NCI-H128 (cell line): ENCODE data around the gene ELOVL3.
"Not testable (repeated sequence)": the region's sequence is repeated elsewhere in the genome, so short reads cannot be mapped to it uniquely, and the experiment has no call there.

Source experiments
- DNase-seq: peaks from one replicate; lab custom pipeline; 2025; ENCODE audit not compliant: unreplicated experiment; lab: John Stamatoyannopoulos, UW

The ELOVL3 gene

GRCh38 chr10:102225646-102226541 is at the start of gene ELOVL3:
TSS of gene ELOVL3 (plus strand) at chr10:102226299. CDS start at chr10:102226549, 250 bp downstream.
- peak; percentile 64 for DNase-seq

- no peak for DNase-seq
Measured at GRCh38 chr10:102184606-102185005, 41.5 kb upstream of the ELOVL3 start.

GRCh38 chr10:102185272-102185671 is 40.8 kb upstream of the ELOVL3 start:
- DNase-seq: no peak

GRCh38 chr10:102185811-102186527 is 40.1 kb upstream of the ELOVL3 start:
- no peak for DNase-seq

GRCh38 chr10:102188298-102188940 is 37.7 kb upstream of the ELOVL3 start:
- no peak for DNase-seq

GRCh38 chr10:102188941-102189898 is 36.9 kb upstream of the ELOVL3 start:
- not testable (repeated sequence) for DNase-seq

GRCh38 chr10:102191956-102192355 is 34.1 kb upstream of the ELOVL3 start:
- no peak for DNase-seq

GRCh38 chr10:102195296-102195870 is 30.7 kb upstream of the ELOVL3 start:
- no peak for DNase-seq

- no peak for DNase-seq
Measured at GRCh38 chr10:102196893-102197292, 29.2 kb upstream of the ELOVL3 start.

- no peak for DNase-seq
Measured at GRCh38 chr10:102198027-102198426, 28.1 kb upstream of the ELOVL3 start.

- DNase-seq: no peak
Measured at GRCh38 chr10:102200751-102201640, 25.1 kb upstream of the ELOVL3 start.

- no peak for DNase-seq
Measured at GRCh38 chr10:102202386-102202785, 23.7 kb upstream of the ELOVL3 start.

GRCh38 chr10:102208311-102209035 is 17.6 kb upstream of the ELOVL3 start:
- DNase-seq: no peak

- DNase-seq: no peak
Measured at GRCh38 chr10:102211615-102212299, 14.3 kb upstream of the ELOVL3 start.

- not testable (repeated sequence) for DNase-seq
Measured at GRCh38 chr10:102213599-102213998, 12.5 kb upstream of the ELOVL3 start.

GRCh38 chr10:102219370-102219769 is 6.7 kb upstream of the ELOVL3 start:
- no peak for DNase-seq

- no peak for DNase-seq
Measured at GRCh38 chr10:102220612-102221011, 5.5 kb upstream of the ELOVL3 start.

GRCh38 chr10:102222797-102223196 is 3.3 kb upstream of the ELOVL3 start:
- DNase-seq: no peak
